BLaER1 (cell line): ENCODE measurements around the gene OR4F29.
"Not testable (repeated sequence)": the region's sequence is repeated elsewhere in the genome, so short reads cannot be mapped to it uniquely, and the experiment has no call there.

ENCODE experiments used
- H3K27ac ChIP-seq: shearing (Covaris generic); formaldehyde crosslinking; 2 replicates; pipeline ENCODE4 v1.8.1; 2022
- H3K27me3 ChIP-seq: shearing (Covaris generic); formaldehyde crosslinking; 2 replicates; pipeline ENCODE4 v1.8.1; 2022
- H3K36me3 ChIP-seq: shearing (Covaris generic); formaldehyde crosslinking; 2 replicates; pipeline ENCODE4 v1.8.1; 2022
- H3K4me1 ChIP-seq: shearing (Covaris generic); formaldehyde crosslinking; 2 replicates; pipeline ENCODE4 v1.8.1; 2022
- H3K4me2 ChIP-seq: shearing (Covaris generic); formaldehyde crosslinking; 2 replicates; pipeline ENCODE4 v1.8.1; 2022
- H3K4me3 ChIP-seq: shearing (Covaris generic); formaldehyde crosslinking; 2 replicates; pipeline ENCODE4 v1.8.1; 2022
- H3K9ac ChIP-seq: shearing (Covaris generic); formaldehyde crosslinking; 2 replicates; pipeline ENCODE4 v1.8.1; 2022
- H3K9me3 ChIP-seq: shearing (Covaris generic); formaldehyde crosslinking; 2 replicates; pipeline ENCODE4 v1.8.1; 2022
- H4K20me1 ChIP-seq: shearing (Covaris generic); formaldehyde crosslinking; 2 replicates; pipeline ENCODE4 v1.8.1; 2022

The OR4F29 gene

GRCh38 chr1:451578-451977, at the start of gene OR4F29:
OR4F29 (minus strand) TSS chr1:451678; CDS start chr1:451678, 0 bp downstream.
- H3K9me3 ChIP-seq, H4K20me1 ChIP-seq, H3K4me3 ChIP-seq, H3K4me1 ChIP-seq, H3K4me2 ChIP-seq, H3K27me3 ChIP-seq, H3K9ac ChIP-seq, H3K36me3 ChIP-seq, H3K27ac ChIP-seq: not testable (repeated sequence)
